Right lobe of liver (tissue), 4 donors: ENCODE results near the gene VAV2.

ENCODE experiments used
- CTCF ChIP-seq, 4 donors: fragments of 200-600 bp in 3 of 4; fragments of 450-650 bp in 1 of 4; IDR thresholded peaks; one replicate each; pipeline versions ENCODE4 v1.5.1 to v1.8.0; 2016 to 2022; ENCODE audit warnings: antibody characterized with exemption in 4 of 4, mild to moderate bottlenecking in 2 of 4
- POLR2A ChIP-seq: fragments of 450-650 bp; IDR thresholded peaks from one replicate; pipeline ENCODE4 v1.6.1; 2017; ENCODE audit warnings: antibody characterized with exemption, mild to moderate bottlenecking
- donor health status: DM: no; HTN: no; CAD: no.
- donor health status: DM: no; HTN: no; CAD: no.
- donor health status: DM: no; HTN: yes; CAD: no.

- no peak for TF ChIP-seq POLR2A
- TF ChIP-seq CTCF (IDR thresholded peaks at IDR 0.05): no peak
Measured at GRCh38 chr9:133996531-133997520, 4.7 kb upstream of the VAV2 start.
